Osteocyte (in vitro differentiated cells): Measurements from ENCODE around the gene OPN1SW. TPM values are rescaled to one million over a fixed set of nuclear protein-coding genes. Genes with fewer than 3 reads are reported as not detected.

Source experiments
- DNase-seq: peaks from one replicate; pipeline ENCODE4 v3.0.0; 2021; ENCODE audit warnings: mixed read lengths; ENCODE audit not compliant: unreplicated experiment; ENCODE audit errors: extremely low spot score
- H3K27ac Mint-ChIP-seq: one replicate; pipeline ENCODE4 v1.8.0; 2021; ENCODE audit warnings: mild to moderate bottlenecking, mixed read lengths; ENCODE audit not compliant: unreplicated experiment
- H3K27me3 Mint-ChIP-seq: one replicate; pipeline ENCODE4 v1.8.0; 2021; ENCODE audit warnings: mixed read lengths; ENCODE audit not compliant: unreplicated experiment
- H3K36me3 Mint-ChIP-seq: one replicate; pipeline ENCODE4 v1.8.0; 2021; ENCODE audit warnings: mixed read lengths; ENCODE audit not compliant: unreplicated experiment
- H3K4me1 Mint-ChIP-seq: one replicate; pipeline ENCODE4 v1.8.0; 2021; ENCODE audit warnings: mixed read lengths; ENCODE audit not compliant: unreplicated experiment
- H3K4me3 Mint-ChIP-seq: one replicate; pipeline ENCODE4 v1.8.0; 2021; ENCODE audit warnings: mild to moderate bottlenecking, moderate library complexity, mixed read lengths; ENCODE audit not compliant: unreplicated experiment
- H3K9me3 Mint-ChIP-seq: one replicate; pipeline ENCODE4 v1.8.0; 2021; ENCODE audit warnings: mixed read lengths; ENCODE audit not compliant: unreplicated experiment
- CTCF ChIP-seq: fragments of 200-600 bp; sonication (generic); IDR thresholded peaks from 2 replicates; pipeline ENCODE4 v1.5.0; 2021; ENCODE audit warnings: antibody characterized with exemption, mild to moderate bottlenecking, moderate library complexity
- total RNA-seq: library from RNA; stranded (reverse); gene quantifications from 2 replicates; pipeline ENCODE4 v1.2.1, GENCODE V29; 2021

Gene OPN1SW
- total RNA-seq, 1 donor from 2014 or later: not detected

GRCh38 chr7:128783143-128783861, 7.7 kb upstream of the OPN1SW start:
- Mint-ChIP-seq H3K36me3 (peaks cover 3% of the 10 kb centered on the region), H3K27me3 (peaks cover 18% of the 10 kb centered on the region), H3K27ac (no peak overlapping the region), H3K4me3 (no peak overlapping the region), H3K4me1 (no peaks in the 10 kb centered on the region), H3K9me3 (peaks cover 5% of the 10 kb centered on the region)
- no peak for DNase-seq
- no peak for TF ChIP-seq CTCF

GRCh38 chr7:128781851-128782250, 6.3 kb upstream of the OPN1SW start:
- H3K9me3 Mint-ChIP-seq: peaks cover 17% of the 10 kb centered on the region
- H3K36me3 Mint-ChIP-seq: peaks cover 9% of the 10 kb centered on the region
- TF ChIP-seq CTCF: no peak
- H3K27ac Mint-ChIP-seq: no peak overlapping the region
- H3K4me1 Mint-ChIP-seq: peaks cover 8% of the 10 kb centered on the region
- H3K27me3 Mint-ChIP-seq: peaks cover 13% of the 10 kb centered on the region
- DNase-seq: no peak
- no peak overlapping the region for H3K4me3 Mint-ChIP-seq

- Mint-ChIP-seq H3K36me3 (peaks cover 9% of the 10 kb centered on the region), H3K4me1 (peaks cover 11% of the 10 kb centered on the region), H3K27ac (no peak overlapping the region), H3K27me3 (peaks cover 7% of the 10 kb centered on the region), H3K4me3 (no peak overlapping the region), H3K9me3 (peaks cover 20% of the 10 kb centered on the region)
- TF ChIP-seq CTCF: no peak
- no peak for DNase-seq
Observed at GRCh38 chr7:128781126-128781525, 5.5 kb upstream of the OPN1SW start.

GRCh38 chr7:128778946-128779345, 3.4 kb upstream of the OPN1SW start:
- no peaks in the 10 kb centered on the region for H3K27me3 Mint-ChIP-seq

More at GRCh38 chr7:128778946-128779345, 3.4 kb upstream of the OPN1SW start:
- DNase-seq: no peak
- Mint-ChIP-seq H3K4me3 (no peak overlapping the region), H3K36me3 (peaks cover 12% of the 10 kb centered on the region), H3K4me1 (peaks cover 17% of the 10 kb centered on the region), H3K9me3 (peaks cover 18% of the 10 kb centered on the region), H3K27ac (no peak overlapping the region)
- TF ChIP-seq CTCF: no peak
